Lower leg skin (tissue), 4 donors: ENCODE measurements around the gene DNALI1. TPM values are rescaled to one million over a fixed set of nuclear protein-coding genes. Genes with fewer than 3 reads are reported as not detected.

ENCODE experiments used
- DNase-seq, 2 donors: peaks; one replicate each; pipeline ENCODE4 v3.0.0-alpha.2; 2019; ENCODE audit warnings: low spot score in 2 of 2
- H3K4me3 ChIP-seq: fragments of 200-600 bp; sonication (generic); 2 replicates; pipeline ENCODE4 v1.5.1; 2017; ENCODE audit warnings: mild to moderate bottlenecking, low read depth; ENCODE audit not compliant: poor library complexity, severe bottlenecking
- POLR2A ChIP-seq, 2 donors: fragments of 450-650 bp; IDR thresholded peaks; one replicate each; pipeline ENCODE4 v1.6.1; 2016 to 2017; ENCODE audit warnings: antibody characterized with exemption in 2 of 2, mild to moderate bottlenecking in 1 of 2, moderate library complexity in 1 of 2
- WGBS, 2 donors: methylation state at CpG; one replicate each; pipeline ENCODE4 v1.1.5; 2018; 5-methylcytosine and 5-hydroxymethylcytosine counted together
- intact Hi-C: fragments of 100-400 bp; cut with DNase I; formaldehyde crosslinking; loops from one replicate; pipeline ENCODE4 v1.15.0; 2023; ENCODE audit warnings: low total_unique reads
- total RNA-seq, 4 donors: library from RNA; depleted of rRNA; stranded (reverse); fragments of >200 nt; gene quantifications; one replicate each; pipeline ENCODE4 v1.1.0, GENCODE V29; 2016
- TF ChIP-seq, protein P1 (sequence below), 3 donors: fragments of 450-650 bp; IDR thresholded peaks; one replicate each; pipeline ENCODE4 v1.5.1; 2016; ENCODE audit warnings: antibody characterized with exemption in 3 of 3, mild to moderate bottlenecking in 3 of 3, moderate library complexity in 2 of 3

DNALI1 gene
- total RNA-seq, 4 donors from 2014 or later, result 0.17 to 2.1 (median 0.86) TPM

DNA sequence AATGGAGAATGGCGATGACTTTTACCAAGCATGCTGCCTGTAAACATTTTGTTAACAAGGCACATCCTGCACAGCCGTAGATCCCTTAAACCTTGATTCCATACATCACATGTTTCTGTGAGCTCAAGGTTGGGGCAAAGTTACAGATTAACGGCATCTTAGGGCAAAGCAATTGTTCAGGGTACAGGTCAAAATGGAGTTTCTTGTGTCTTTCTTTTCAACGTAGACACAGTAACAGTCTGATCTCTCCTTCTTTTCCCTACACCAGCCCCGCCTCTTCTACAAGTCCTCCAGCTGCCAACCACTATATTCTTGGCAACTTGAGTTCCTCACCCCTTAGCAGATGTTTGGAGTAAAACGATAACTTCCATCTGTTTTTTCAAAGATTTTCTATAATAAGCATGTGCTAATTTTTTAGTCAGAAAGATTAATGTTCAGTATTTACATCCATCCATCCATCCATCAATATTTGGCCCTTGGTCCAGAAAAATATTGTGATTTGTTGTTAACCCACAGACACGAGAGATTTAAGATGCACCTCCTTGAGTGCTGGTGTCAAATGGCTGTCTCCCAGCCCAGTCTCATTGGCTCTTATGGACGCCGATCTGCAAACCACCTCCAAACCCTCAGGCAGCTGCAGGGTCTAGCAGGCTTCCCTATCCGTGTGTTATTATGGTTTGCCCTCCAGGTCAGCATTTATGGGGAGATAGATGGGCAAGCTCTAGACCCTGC lies 3.8 kb downstream of the DNALI1 start:
- no peak for TF ChIP-seq POLR2A (IDR thresholded peaks at IDR 0.05)
- TF ChIP-seq, protein P1, sequence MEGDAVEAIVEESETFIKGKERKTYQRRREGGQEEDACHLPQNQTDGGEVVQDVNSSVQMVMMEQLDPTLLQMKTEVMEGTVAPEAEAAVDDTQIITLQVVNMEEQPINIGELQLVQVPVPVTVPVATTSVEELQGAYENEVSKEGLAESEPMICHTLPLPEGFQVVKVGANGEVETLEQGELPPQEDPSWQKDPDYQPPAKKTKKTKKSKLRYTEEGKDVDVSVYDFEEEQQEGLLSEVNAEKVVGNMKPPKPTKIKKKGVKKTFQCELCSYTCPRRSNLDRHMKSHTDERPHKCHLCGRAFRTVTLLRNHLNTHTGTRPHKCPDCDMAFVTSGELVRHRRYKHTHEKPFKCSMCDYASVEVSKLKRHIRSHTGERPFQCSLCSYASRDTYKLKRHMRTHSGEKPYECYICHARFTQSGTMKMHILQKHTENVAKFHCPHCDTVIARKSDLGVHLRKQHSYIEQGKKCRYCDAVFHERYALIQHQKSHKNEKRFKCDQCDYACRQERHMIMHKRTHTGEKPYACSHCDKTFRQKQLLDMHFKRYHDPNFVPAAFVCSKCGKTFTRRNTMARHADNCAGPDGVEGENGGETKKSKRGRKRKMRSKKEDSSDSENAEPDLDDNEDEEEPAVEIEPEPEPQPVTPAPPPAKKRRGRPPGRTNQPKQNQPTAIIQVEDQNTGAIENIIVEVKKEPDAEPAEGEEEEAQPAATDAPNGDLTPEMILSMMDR (IDR thresholded peaks at IDR 0.05), result no peak
- intact Hi-C loops, result no loop called here
- no peak overlapping the region for H3K4me3 ChIP-seq
- 50 to 62% methylated on average over 10 of the region's 10 CpGs for WGBS, 2 donors
- peak in 1 of 2 donors; percentile 6 for DNase-seq

DNA sequence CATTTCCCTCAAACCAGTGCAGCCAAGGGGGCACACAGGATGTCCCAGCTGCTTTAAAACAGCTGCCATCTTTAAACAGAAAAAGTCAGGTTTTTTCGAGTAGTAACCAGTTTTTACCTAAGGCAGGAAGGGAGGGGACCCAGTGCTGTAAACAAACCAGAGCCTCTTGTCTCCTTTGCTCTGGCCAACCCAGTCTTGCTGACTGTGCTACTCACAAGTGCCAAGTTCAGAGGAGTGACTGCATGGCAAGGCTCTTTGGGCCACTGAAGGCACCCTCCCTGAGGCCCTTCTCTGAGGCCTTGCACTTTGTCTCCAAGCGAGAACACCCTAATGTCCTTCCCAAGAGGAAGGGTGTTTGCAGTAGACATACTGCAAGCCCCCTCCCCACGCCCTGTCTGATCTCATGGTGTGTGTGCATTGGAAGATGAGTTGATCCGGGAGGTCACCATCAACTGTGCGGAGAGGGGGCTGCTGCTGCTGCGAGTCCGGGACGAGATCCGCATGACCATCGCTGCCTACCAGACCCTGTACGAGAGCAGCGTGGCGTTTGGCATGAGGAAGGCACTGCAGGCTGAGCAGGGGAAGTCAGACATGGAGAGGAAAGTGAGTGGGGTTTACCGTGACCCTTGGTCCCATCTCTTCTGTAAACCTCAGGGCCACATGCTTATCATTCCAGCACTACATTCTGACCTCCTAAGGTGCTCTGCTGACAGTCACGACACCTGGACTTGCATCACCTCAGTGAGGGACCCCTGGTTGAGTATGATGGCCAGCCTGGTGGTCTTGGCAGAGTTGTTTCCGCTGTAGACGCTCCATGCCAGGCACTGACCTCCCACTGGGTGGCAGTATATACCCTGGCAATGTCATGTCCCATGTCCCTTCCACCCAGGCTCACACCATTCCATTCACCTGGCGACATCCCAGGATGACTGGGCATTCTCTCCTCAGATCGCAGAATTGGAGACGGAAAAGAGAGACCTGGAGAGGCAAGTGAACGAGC lies 4.7 kb downstream of the DNALI1 start:
- intact Hi-C loops, result no loop called here
- 89 to 90% methylated on average over 21 of the region's 21 CpGs for WGBS, 2 donors
- no peak overlapping the region for H3K4me3 ChIP-seq
- peak in 1 of 2 donors; percentile 76 for DNase-seq
- TF ChIP-seq POLR2A (IDR thresholded peaks at IDR 0.05), result no peak
- TF ChIP-seq, protein P1 (IDR thresholded peaks at IDR 0.05), result no peak

DNA sequence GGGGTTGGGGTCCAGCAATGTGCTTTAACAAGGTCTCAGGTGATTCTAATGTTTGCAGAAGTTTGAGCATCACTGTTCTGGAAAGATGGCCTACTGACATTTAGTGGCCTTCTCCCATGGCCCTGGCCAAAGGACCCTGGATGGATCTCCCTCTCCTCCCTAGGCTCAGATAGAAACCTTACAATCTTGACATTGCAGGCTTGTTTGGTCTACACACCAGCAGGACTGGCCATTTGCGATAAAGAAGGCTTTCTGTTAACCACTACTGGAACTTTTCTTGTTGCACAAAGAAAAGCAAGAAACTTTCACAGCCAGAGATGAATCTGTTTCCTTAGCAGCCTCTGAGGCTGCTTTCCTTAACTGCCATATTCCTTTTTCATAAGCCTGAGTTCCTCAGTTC lies 6.2 kb downstream of the DNALI1 start:
- DNase-seq, result peak in 1 of 2 donors; percentile 57
- intact Hi-C loops, result no loop called here
- 91 to 96% methylated on average over 1 of the region's 1 CpG for WGBS, 2 donors
- TF ChIP-seq, protein P1 (IDR thresholded peaks at IDR 0.05), result no peak
- TF ChIP-seq POLR2A (IDR thresholded peaks at IDR 0.05), result no peak
- no peak overlapping the region for H3K4me3 ChIP-seq

DNA sequence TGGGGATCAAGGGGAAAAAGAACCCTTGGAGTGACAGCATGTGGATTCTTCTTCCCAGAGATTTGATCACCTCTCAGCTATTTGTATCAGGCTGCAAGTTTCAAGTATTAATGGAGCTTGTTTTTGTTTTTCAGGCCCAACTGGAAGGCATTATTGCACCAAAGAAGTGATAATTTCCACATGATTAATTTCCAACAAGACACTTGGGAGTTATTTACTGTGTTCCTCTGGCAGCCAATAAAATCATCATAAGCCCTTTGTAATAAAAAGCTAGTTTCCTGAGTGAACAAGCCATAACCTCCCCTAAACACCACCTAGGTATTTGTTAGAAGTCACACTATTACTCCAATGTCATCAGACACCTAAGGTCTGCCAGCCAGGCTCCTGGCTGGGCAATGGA lies 8.2 kb downstream of the DNALI1 start:
- intact Hi-C loops, result no loop called here
- no peak overlapping the region for H3K4me3 ChIP-seq
- no peak for TF ChIP-seq POLR2A (IDR thresholded peaks at IDR 0.05)
- TF ChIP-seq, protein P1 (IDR thresholded peaks at IDR 0.05), result no peak
- DNase-seq, result no peak

DNA sequence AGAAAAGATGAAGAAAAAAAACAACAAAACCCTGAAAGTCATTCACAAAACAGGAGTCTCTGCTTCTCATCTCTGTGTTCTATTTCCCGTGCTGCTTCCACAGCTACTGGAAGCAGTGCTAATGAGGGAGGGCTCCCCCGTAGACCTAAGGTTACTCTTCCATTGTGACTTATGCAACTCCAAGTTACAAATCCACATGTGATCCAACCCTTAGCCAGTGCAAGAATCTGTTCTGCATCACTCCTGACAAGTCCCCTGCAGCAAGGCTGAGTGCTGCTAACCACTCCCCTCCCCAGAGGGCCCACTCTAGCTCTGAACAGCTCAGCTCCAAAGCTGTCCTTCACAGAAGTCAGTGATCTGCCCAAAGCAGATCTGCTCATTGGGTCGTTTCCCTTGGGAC lies 10.3 kb downstream of the DNALI1 start:
- H3K4me3 ChIP-seq, result no peak overlapping the region
- intact Hi-C loops, result no loop called here
- peak in 1 of 2 donors; percentile 36 for DNase-seq
- TF ChIP-seq POLR2A (IDR thresholded peaks at IDR 0.05), result no peak
- TF ChIP-seq, protein P1 (IDR thresholded peaks at IDR 0.05), result no peak
- WGBS, 2 donors, result 79 to 87% methylated on average over 3 of the region's 3 CpGs
